HepG2 (cell line): Measurements from ENCODE around the gene ZNF655. TPM values are rescaled to one million over a fixed set of nuclear protein-coding genes. Genes with fewer than 3 reads are reported as not detected.

Experiments
- ATAC-seq: fragments of 200-7000 bp; cut with Tn5 transposase; 3 replicates; pipeline ENCODE4 v1.9.1; 2020; ENCODE audit warnings: mild to moderate bottlenecking, moderate library complexity
- BruUV-seq: library from RNA; stranded (reverse); fragments of 400-500 nt; replicated peaks from 2 replicates; lab custom pipeline; 2021; lab: Mats Ljungman, UMichigan
- CTCF ChIA-PET: fragments of 300-600 bp; formaldehyde crosslinking; extraction: SDS; loops from one replicate; lab custom pipeline; 2021; ENCODE audit warnings: low total read pairs, inconsistent platforms, low intra/inter-chr PET ratio; lab: Yijun Ruan, JAX
- POLR2A ChIA-PET: fragments of 350-600 bp; sonication (Branson Sonifier 250); formaldehyde crosslinking; loops from one replicate; lab custom pipeline; 2020; ENCODE audit warnings: antibody characterized with exemption, inconsistent platforms; lab: Yijun Ruan, JAX
- DNase-seq: peaks from one replicate; pipeline ENCODE4 v3.0.0-alpha.2; 2015; ENCODE audit warnings: low spot score
- FAIRE-seq: peaks from 3 replicates; lab custom pipeline; 2011; peaks lifted over from hg19 to GRCh38; lab: Jason Lieb, UNC
- H2AFZ ChIP-seq: one replicate; pipeline ENCODE4 v1.6.1; 2011; ENCODE audit warnings: low read length, inconsistent platforms
- H3K27ac ChIP-seq: fragments of 300-600 bp; 3 replicates; pipeline ENCODE4 v1.8.0; 2011; ENCODE audit warnings: mixed run types, mild to moderate bottlenecking, mixed read lengths, low read length, inconsistent platforms; ENCODE audit not compliant: insufficient read depth; ENCODE audit errors: extremely low read length
- H3K27me3 ChIP-seq, 2 experiments: fragments of 200-600 bp in 1 of 2; 2 replicates in 1 of 2; 3 replicates in 1 of 2; pipeline versions ENCODE4 v1.6.0 to v1.8.0; 2011; ENCODE audit warnings: low read length in 2 of 2, mild to moderate bottlenecking in 2 of 2, moderate library complexity in 2 of 2, inconsistent platforms in 1 of 2; ENCODE audit not compliant: insufficient read depth in 2 of 2, control insufficient read depth in 1 of 2
- H3K36me3 ChIP-seq, 2 experiments: fragments of 200-600 bp in 1 of 2; replicated peaks in 1 of 2; 2 replicates in 1 of 2; 3 replicates in 1 of 2; pipeline versions ENCODE4 v1.5.1 to v1.8.0; 2011; ENCODE audit warnings: low read length in 2 of 2, inconsistent platforms in 1 of 2; ENCODE audit not compliant: insufficient read depth in 2 of 2, control insufficient read depth in 1 of 2
- H3K4me1 ChIP-seq: 2 replicates; pipeline ENCODE4 v1.5.1; 2012; ENCODE audit warnings: low read length, inconsistent platforms; ENCODE audit not compliant: insufficient read depth
- H3K4me2 ChIP-seq: 2 replicates; pipeline ENCODE4 v1.6.0; 2011; ENCODE audit warnings: low read depth, low read length, inconsistent platforms
- H3K4me3 ChIP-seq, 3 experiments: fragments of 200-600 bp in 1 of 3; sonication (generic), shearing (Covaris generic) in 1 of 3; replicated peaks in 1 of 3; 2 replicates each; pipeline ENCODE4 v1.5.1; 2011 to 2016; ENCODE audit warnings: low read length in 3 of 3, inconsistent platforms in 2 of 3, low read depth in 2 of 3, mild to moderate bottlenecking in 2 of 3, control low read depth in 1 of 3, mixed read lengths in 1 of 3; ENCODE audit not compliant: insufficient read depth in 1 of 3
- H3K79me2 ChIP-seq: one replicate; pipeline ENCODE4 v1.6.1; 2011; ENCODE audit warnings: low read length, inconsistent platforms; ENCODE audit not compliant: insufficient read depth
- H3K9ac ChIP-seq: 2 replicates; pipeline ENCODE4 v1.6.0; 2011; ENCODE audit warnings: mild to moderate bottlenecking, low read depth, low read length, inconsistent platforms; ENCODE audit not compliant: insufficient read depth
- H3K9me3 ChIP-seq: 2 replicates; pipeline ENCODE4 v1.5.1; 2012; ENCODE audit warnings: mild to moderate bottlenecking, low read length
- H4K20me1 ChIP-seq: 2 replicates; pipeline ENCODE4 v1.6.0; 2011; ENCODE audit warnings: inconsistent platforms, mild to moderate bottlenecking, low read length, moderate library complexity; ENCODE audit not compliant: insufficient read depth
- HNF1A ChIP-seq, 2 experiments: sonication (generic) in 1 of 2; formaldehyde crosslinking in 1 of 2; IDR thresholded peaks; 2 replicates each; pipeline versions ENCODE4 v1.4.0 to v1.6.1; 2016 to 2020; ENCODE audit warnings: borderline replicate concordance in 1 of 2, low read depth in 1 of 2, mild to moderate bottlenecking in 1 of 2, missing genetic modification reagents in 1 of 2
- HNRNPLL ChIP-seq: fragments of 200-400 bp; formaldehyde crosslinking; IDR thresholded peaks from 2 replicates; pipeline ENCODE4 v1.6.1; 2017; ENCODE audit warnings: mild to moderate bottlenecking, low read depth, low read length; ENCODE audit not compliant: poor library complexity, severe bottlenecking
- KDM5A ChIP-seq: fragments of 200-600 bp; sonication (generic); IDR thresholded peaks from 2 replicates; pipeline ENCODE4 v1.7.0; 2018; ENCODE audit warnings: antibody characterized with exemption, mild to moderate bottlenecking, low read length, borderline replicate concordance
- NPAS2 ChIP-seq: sonication (generic); formaldehyde crosslinking; IDR thresholded peaks from 2 replicates; pipeline ENCODE4 v1.8.0; 2022; ENCODE audit warnings: mild to moderate bottlenecking, missing genetic modification reagents, borderline replicate concordance
- POLR2G ChIP-seq: fragments of 200-400 bp; formaldehyde crosslinking; IDR thresholded peaks from 2 replicates; pipeline ENCODE4 v1.6.1; 2018; ENCODE audit warnings: mild to moderate bottlenecking, low read depth, low read length, moderate library complexity
- PRMT3 ChIP-seq: sonication (generic); formaldehyde crosslinking; IDR thresholded peaks from 2 replicates; pipeline ENCODE4 v1.8.1; 2022; ENCODE audit warnings: low read depth, mild to moderate bottlenecking, moderate library complexity, missing genetic modification reagents, borderline replicate concordance
- SMAD1 ChIP-seq: sonication (generic); formaldehyde crosslinking; IDR thresholded peaks from 2 replicates; pipeline ENCODE4 v1.4.0; 2020; ENCODE audit warnings: missing genetic modification reagents, low read depth, mild to moderate bottlenecking, borderline replicate concordance
- SP5 ChIP-seq: IDR thresholded peaks from 2 replicates; pipeline ENCODE4 v1.6.1; 2016; ENCODE audit warnings: low read depth, borderline replicate concordance
- SSRP1 ChIP-seq: IDR thresholded peaks from 2 replicates; pipeline ENCODE4 v1.6.1; 2016; ENCODE audit warnings: control low read depth
- TIGD3 ChIP-seq: sonication (generic); formaldehyde crosslinking; IDR thresholded peaks from 2 replicates; pipeline ENCODE4 v1.5.1; 2020; ENCODE audit warnings: mild to moderate bottlenecking, missing genetic modification reagents, borderline replicate concordance
- TP53 ChIP-seq: sonication (generic); formaldehyde crosslinking; conservative IDR thresholded peaks from 2 replicates; pipeline ENCODE4 v1.4.0; 2020; ENCODE audit warnings: missing genetic modification reagents
- ZMYM2 ChIP-seq: sonication (generic); formaldehyde crosslinking; IDR thresholded peaks from 2 replicates; pipeline ENCODE4 v1.8.0; 2022; ENCODE audit warnings: mild to moderate bottlenecking, missing genetic modification reagents
- ZNF333 ChIP-seq: sonication (generic); formaldehyde crosslinking; IDR thresholded peaks from 2 replicates; pipeline ENCODE4 v1.4.0; 2020; ENCODE audit warnings: mild to moderate bottlenecking, missing genetic modification reagents, borderline replicate concordance
- ZNF441 ChIP-seq: sonication (generic); formaldehyde crosslinking; IDR thresholded peaks from 2 replicates; pipeline ENCODE4 v1.7.0; 2021; ENCODE audit warnings: missing genetic modification reagents, borderline replicate concordance
- ZNF451 ChIP-seq: sonication (generic); formaldehyde crosslinking; IDR thresholded peaks from 2 replicates; pipeline ENCODE4 v1.5.0; 2020; ENCODE audit warnings: mild to moderate bottlenecking, missing genetic modification reagents
- ZNF501 ChIP-seq: sonication (generic); formaldehyde crosslinking; IDR thresholded peaks from 2 replicates; pipeline ENCODE4 v1.5.1; 2020; ENCODE audit warnings: mild to moderate bottlenecking, moderate library complexity, missing genetic modification reagents
- ZNF562 ChIP-seq: sonication (generic); formaldehyde crosslinking; IDR thresholded peaks from 2 replicates; pipeline ENCODE4 v1.8.0; 2022; ENCODE audit warnings: missing genetic modification reagents, borderline replicate concordance
- ZNF660 ChIP-seq: sonication (generic); formaldehyde crosslinking; IDR thresholded peaks from 2 replicates; pipeline ENCODE4 v1.5.1; 2020; ENCODE audit warnings: mild to moderate bottlenecking, low read depth, missing genetic modification reagents, borderline replicate concordance
- WGBS: methylation state at CpG from one replicate; pipeline ENCODE4 v1.1.6; 2017; ENCODE audit warnings: low lambda C conversion rate; 5-methylcytosine and 5-hydroxymethylcytosine counted together
- in situ Hi-C: cut with HindIII; loops from 2 replicates; pipeline ENCODE4 v1.10.0; 2017; ENCODE audit warnings: low pct_unique_long_range_greater_than_20kb; ENCODE audit not compliant: extremely low pct_ligation_motif_present
- intact Hi-C: fragments of 100-400 bp; cut with micrococcal nuclease; formaldehyde crosslinking; loops from one replicate; pipeline ENCODE4 v1.10.0; 2022; ENCODE audit not compliant: unreplicated experiment
- polyA plus RNA-seq, 8 experiments: library from polyadenylated mRNA; depleted of rRNA in 3 of 8; stranded (reverse) in 7 of 8; unstranded in 1 of 8; fragments of >200 nt; fragmentation: Illumina TruSeq in 4 of 8; extraction: Trizol in 4 of 8; gene quantifications; 2 replicates each; pipeline versions ENCODE4 v1.2.1 to v1.2.3, GENCODE V29; 2011 to 2016; ENCODE audit warnings: low read depth in 4 of 8, missing spikeins in 1 of 8, mixed read lengths in 1 of 8; ENCODE audit not compliant: insufficient read depth in 1 of 8
- total RNA-seq, 5 experiments: library from RNA; depleted of rRNA; stranded (reverse); fragments of >200 nt; fragmentation: Illumina TruSeq; extraction: Trizol; gene quantifications; 2 replicates each; pipeline ENCODE4 v1.2.3, GENCODE V29; 2016; ENCODE audit warnings: low read depth in 1 of 5

The ZNF655 gene
- total and polyA plus RNA-seq, 2 of the 13 experiments (the other 11 are each of a cell fraction or from before 2014, with no cell fraction given) = 53.4 to 75.6 TPM

GRCh38 chr7:99521399-99521798 is 37.0 kb upstream of the ZNF655 start:
- in situ Hi-C loops = no loop called here
- Histone ChIP-seq H3K4me2 (no peak overlapping the region), H3K79me2 (no peaks in the 10 kb centered on the region), H3K4me3 (no peak overlapping the region), H3K27ac (no peak overlapping the region), H3K27me3 (no peaks in the 10 kb centered on the region), H2AFZ (no peak overlapping the region), H4K20me1 (no peaks in the 10 kb centered on the region), H3K4me1 (no peaks in the 10 kb centered on the region), H3K9ac (no peak overlapping the region), H3K9me3 (no peaks in the 10 kb centered on the region), H3K36me3 (peaks cover 10 to 47% of the 10 kb centered on the region in 2 experiments)
- no peak for DNase-seq
- no peak for ATAC-seq
- no TSS peak for BruUV-seq
- intact Hi-C loops = no loop called here
- 95% methylated on average over 3 of the region's 3 CpGs for WGBS
- CTCF ChIA-PET = no interaction called here
- FAIRE-seq = no peak
- POLR2A ChIA-PET = no interaction called here
- TF ChIP-seq KDM5A (no peak), HNF1A (IDR thresholded peaks at IDR 0.05; ENCODE audit: low read depth) (no peak), HNF1A (CRISPR knock-in tag; IDR thresholded peaks at IDR 0.05; ENCODE audit: borderline replicate concordance) (no peak), ZNF562 (CRISPR knock-in tag) (no peak), ZMYM2 (CRISPR knock-in tag) (no peak), POLR2G (no peak), NPAS2 (CRISPR knock-in tag) (no peak), ZNF660 (no peak), HNRNPLL (no peak), ZNF441 (CRISPR knock-in tag) (no peak), SMAD1 (CRISPR knock-in tag) (no peak), TIGD3 (no peak), SP5 (no peak), PRMT3 (CRISPR knock-in tag) (no peak), ZNF501 (no peak), SSRP1 (CRISPR knock-in tag) (no peak), ZNF451 (CRISPR knock-in tag) (no peak), TP53 (CRISPR knock-in tag) (no peak), ZNF333 (CRISPR knock-in tag) (no peak)
